PC-9 (cell line): Measurements from ENCODE around the gene CNDP1. TPM values are rescaled to one million over a fixed set of nuclear protein-coding genes. Genes with fewer than 3 reads are reported as not detected.

Source experiments
- BruUV-seq: library from RNA; stranded (reverse); fragments of 400-500 nt; replicated peaks from 2 replicates; lab custom pipeline; 2021; lab: Mats Ljungman, UMichigan
- CTCF ChIA-PET: fragments of 300-600 bp; sonication (Branson Sonifier 250); formaldehyde crosslinking; loops from one replicate; lab custom pipeline; 2022; ENCODE audit warnings: antibody characterized with exemption; lab: Charles Lee
- POLR2A ChIA-PET: fragments of 300-600 bp; sonication (Branson Sonifier 250); formaldehyde crosslinking; loops from one replicate; lab custom pipeline; 2022; ENCODE audit warnings: antibody characterized with exemption; ENCODE audit not compliant: unreplicated experiment; lab: Charles Lee
- DNase-seq, 2 experiments: peaks; one replicate each; pipeline versions ENCODE4 v3.0.0 to v3.0.0-alpha.2; 2015 to 2022; ENCODE audit warnings: mixed read lengths in 1 of 2
- H2AFZ ChIP-seq: fragments of 200-600 bp; sonication (generic); 2 replicates; pipeline ENCODE4 v1.8.1; 2017; ENCODE audit warnings: antibody characterized with exemption
- H3F3A ChIP-seq: fragments of 200-600 bp; sonication (generic); 2 replicates; pipeline ENCODE4 v1.8.1; 2017; ENCODE audit warnings: antibody characterized with exemption, mild to moderate bottlenecking, low read depth; ENCODE audit not compliant: insufficient read depth
- H3K27ac ChIP-seq: fragments of 200-600 bp; sonication (generic); 2 replicates; pipeline ENCODE4 v1.6.1; 2016; ENCODE audit warnings: mixed run types
- H3K27me3 ChIP-seq: fragments of 200-600 bp; sonication (generic); 2 replicates; pipeline ENCODE4 v1.6.1; 2016; ENCODE audit warnings: low read depth, mixed run types; ENCODE audit not compliant: insufficient read depth
- H3K36me3 ChIP-seq: fragments of 200-600 bp; sonication (generic); 2 replicates; pipeline ENCODE4 v1.6.1; 2016; ENCODE audit warnings: low read depth, mixed run types
- H3K4me1 ChIP-seq: fragments of 200-600 bp; sonication (generic); replicated peaks from 2 replicates; pipeline ENCODE4 v1.6.1; 2016; ENCODE audit warnings: mixed run types; ENCODE audit not compliant: insufficient read depth
- H3K4me2 ChIP-seq: fragments of 200-600 bp; sonication (generic); 2 replicates; pipeline ENCODE4 v1.6.1; 2017; ENCODE audit warnings: mixed run types
- H3K4me3 ChIP-seq: fragments of 200-600 bp; sonication (generic); 2 replicates; pipeline ENCODE4 v1.6.1; 2016; ENCODE audit warnings: mixed run types
- H3K79me2 ChIP-seq: fragments of 200-600 bp; sonication (generic); 2 replicates; pipeline ENCODE4 v1.6.1; 2017; ENCODE audit warnings: low read depth, mixed run types
- H3K9me2 ChIP-seq: fragments of 200-600 bp; sonication (generic); 2 replicates; pipeline ENCODE4 v1.8.1; 2017; ENCODE audit warnings: mild to moderate bottlenecking; ENCODE audit not compliant: insufficient read depth
- H3K9me3 ChIP-seq: fragments of 200-600 bp; sonication (generic); 2 replicates; pipeline ENCODE4 v1.8.1; 2016; ENCODE audit warnings: low read depth; ENCODE audit not compliant: insufficient read depth
- H4K20me1 ChIP-seq: fragments of 200-600 bp; sonication (generic); 2 replicates; pipeline ENCODE4 v1.8.1; 2017; ENCODE audit not compliant: insufficient read depth
- CTCF ChIP-seq: fragments of 200-600 bp; sonication (generic); conservative IDR thresholded peaks from 2 replicates; pipeline ENCODE4 v1.6.1; 2017; ENCODE audit warnings: mixed run types, antibody characterized with exemption, mild to moderate bottlenecking, moderate library complexity
- EZH2 ChIP-seq: fragments of 200-600 bp; sonication (generic); IDR thresholded peaks from 2 replicates; pipeline ENCODE4 v1.8.0; 2017; ENCODE audit warnings: antibody characterized with exemption, low read depth
- intact Hi-C: fragments of 100-400 bp; cut with micrococcal nuclease; formaldehyde crosslinking; loops from one replicate; pipeline ENCODE4 v1.10.0; 2022; ENCODE audit not compliant: unreplicated experiment
- total RNA-seq: library from RNA; stranded (reverse); gene quantifications from 2 replicates; pipeline ENCODE4 v1.2.3, GENCODE V29; 2021

Gene CNDP1
- total RNA-seq, 1 experiment from 2014 or later, result not detected

- Histone ChIP-seq H3K36me3 (no peaks in the 10 kb centered on the region), H2AFZ (no peak overlapping the region), H4K20me1 (no peaks in the 10 kb centered on the region), H3K27ac (no peak overlapping the region), H3K4me2 (no peak overlapping the region), H3K27me3 (peaks cover 48% of the 10 kb centered on the region; the same call in 1 of the 2 replicates), H3F3A (no peaks in the 10 kb centered on the region), H3K9me3 (no peaks in the 10 kb centered on the region), H3K4me1 (peaks cover 8% of the 10 kb centered on the region; the same call in 1 of the 2 replicates), H3K79me2 (no peaks in the 10 kb centered on the region), H3K9me2 (no peaks in the 10 kb centered on the region), H3K4me3 (no peak overlapping the region)
- no TSS peak for BruUV-seq
- ChIA-PET POLR2A (no interaction called here), CTCF (no interaction called here)
- intact Hi-C loops, result no loop called here
- TF ChIP-seq CTCF, result no peak
- TF ChIP-seq EZH2, result no peak
- DNase-seq, result no peak
Observed at GRCh38 chr18:74530584-74530862, 3.8 kb upstream of the CNDP1 start.

GRCh38 chr18:74531043-74531442 lies 3.3 kb upstream of the CNDP1 start:
- Histone ChIP-seq H3K4me1 (peaks cover 8% of the 10 kb centered on the region; the same call in 1 of the 2 replicates), H3K4me2 (no peak overlapping the region), H3K27ac (no peak overlapping the region), H3F3A (no peaks in the 10 kb centered on the region), H4K20me1 (no peaks in the 10 kb centered on the region), H3K9me2 (no peaks in the 10 kb centered on the region), H2AFZ (no peak overlapping the region), H3K36me3 (no peaks in the 10 kb centered on the region), H3K9me3 (no peaks in the 10 kb centered on the region), H3K79me2 (no peaks in the 10 kb centered on the region), H3K27me3 (peaks cover 48% of the 10 kb centered on the region; the same call in 1 of the 2 replicates), H3K4me3 (no peak overlapping the region)
- ChIA-PET POLR2A (no interaction called here), CTCF (no interaction called here)
- BruUV-seq, result no TSS peak
- intact Hi-C loops, result no loop called here
- no peak for TF ChIP-seq CTCF
- TF ChIP-seq EZH2, result no peak
- no peak for DNase-seq

DNA sequence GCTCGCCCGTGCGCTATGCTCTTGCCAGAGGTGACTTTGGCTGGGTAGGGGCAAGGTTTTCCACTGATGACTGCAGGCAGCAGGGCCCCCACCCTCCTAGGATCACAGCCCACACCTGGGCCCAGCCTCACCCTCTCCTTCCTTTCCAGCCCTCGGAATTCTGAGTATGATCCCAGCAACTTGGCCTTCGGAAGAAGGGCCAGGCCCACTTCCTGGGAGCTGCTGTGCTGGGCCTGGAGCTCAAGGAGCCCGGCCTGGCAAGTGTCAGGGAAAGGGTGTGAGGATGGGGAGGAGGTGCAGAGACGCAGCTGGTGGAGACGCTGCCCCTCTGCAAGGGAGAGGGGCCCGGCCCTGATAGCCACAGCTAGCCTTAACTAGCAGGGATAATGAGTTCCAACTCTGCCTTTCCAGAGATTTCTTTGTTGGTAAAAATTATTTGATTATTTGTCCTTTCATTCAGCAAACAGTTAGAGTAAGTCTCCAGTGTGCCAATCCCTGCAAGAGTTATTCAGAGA lies 1.7 kb upstream of the CNDP1 start:
- no peaks in the 10 kb centered on the region for H3K79me2 ChIP-seq
- ChIA-PET CTCF (no interaction called here), POLR2A (no interaction called here)
- no peak overlapping the region for H3K4me3 ChIP-seq
- H3K27me3 ChIP-seq, result peaks cover 59% of the 10 kb centered on the region
- no peaks in the 10 kb centered on the region for H3K9me3 ChIP-seq
- TF ChIP-seq CTCF, result no peak
- no peak for TF ChIP-seq EZH2
- no peaks in the 10 kb centered on the region for H4K20me1 ChIP-seq
- H3K4me2 ChIP-seq, result no peak overlapping the region
- no peak overlapping the region for H3K27ac ChIP-seq
- no peaks in the 10 kb centered on the region for H3K9me2 ChIP-seq
- H3F3A ChIP-seq, result no peaks in the 10 kb centered on the region
- intact Hi-C loops, result no loop called here
- H2AFZ ChIP-seq, result no peak overlapping the region
- DNase-seq, result no peak
- H3K4me1 ChIP-seq, result no peaks in the 10 kb centered on the region
- BruUV-seq, result no TSS peak
- no peaks in the 10 kb centered on the region for H3K36me3 ChIP-seq
